GM23338 (cell line): Measurements from ENCODE around the gene VDAC1. TPM values are rescaled to one million over a fixed set of nuclear protein-coding genes. Genes with fewer than 3 reads are reported as not detected.

Source experiments
- ATAC-seq: fragments of 200-7000 bp; cut with Tn5 transposase; 3 replicates; pipeline ENCODE4 v1.9.1; 2020
- DNase-seq: peaks from one replicate; pipeline ENCODE4 v3.0.0-alpha.2; 2015; ENCODE audit warnings: low spot score
- H2AFZ ChIP-seq: fragments of 200-600 bp; sonication (generic); 2 replicates; pipeline ENCODE4 v1.8.0; 2016; ENCODE audit warnings: antibody characterized with exemption, mild to moderate bottlenecking, moderate library complexity
- H3F3A ChIP-seq: fragments of 200-600 bp; sonication (generic); replicated peaks from 2 replicates; pipeline ENCODE4 v1.8.0; 2017; ENCODE audit warnings: antibody characterized with exemption, mixed run types, low read depth
- H3K27ac ChIP-seq: fragments of 200-600 bp; sonication (generic); 2 replicates; pipeline ENCODE4 v1.6.1; 2016; ENCODE audit warnings: low read depth
- H3K27me3 ChIP-seq: fragments of 200-600 bp; sonication (generic); 2 replicates; pipeline ENCODE4 v1.8.0; 2016; ENCODE audit warnings: mild to moderate bottlenecking, mixed run types, moderate library complexity; ENCODE audit not compliant: insufficient read depth
- H3K36me3 ChIP-seq: fragments of 200-600 bp; sonication (generic); 2 replicates; pipeline ENCODE4 v1.8.0; 2016; ENCODE audit warnings: mild to moderate bottlenecking; ENCODE audit not compliant: insufficient read depth
- H3K4me1 ChIP-seq: fragments of 200-600 bp; sonication (generic); 2 replicates; pipeline ENCODE4 v1.8.0; 2016; ENCODE audit warnings: mild to moderate bottlenecking, moderate library complexity; ENCODE audit not compliant: insufficient read depth
- H3K4me2 ChIP-seq: fragments of 200-600 bp; sonication (generic); 2 replicates; pipeline ENCODE4 v1.7.1; 2017; ENCODE audit warnings: mixed run types
- H3K4me3 ChIP-seq: fragments of 200-600 bp; sonication (generic); 2 replicates; pipeline ENCODE4 v1.6.1; 2016; ENCODE audit warnings: mixed run types
- H3K79me2 ChIP-seq: fragments of 200-600 bp; sonication (generic); replicated peaks from 2 replicates; pipeline ENCODE4 v1.8.0; 2017; ENCODE audit warnings: mild to moderate bottlenecking; ENCODE audit not compliant: insufficient read depth
- H3K9me2 ChIP-seq: fragments of 200-600 bp; sonication (generic); 2 replicates; pipeline ENCODE4 v1.8.0; 2017; ENCODE audit not compliant: insufficient read depth
- H4K20me1 ChIP-seq: fragments of 200-600 bp; sonication (generic); replicated peaks from 2 replicates; pipeline ENCODE4 v1.8.0; 2017; ENCODE audit warnings: mild to moderate bottlenecking; ENCODE audit not compliant: insufficient read depth
- H3K27ac Mint-ChIP-seq: 2 replicates; pipeline ENCODE4 v1.8.0; 2020; ENCODE audit warnings: inconsistent platforms, mild to moderate bottlenecking, moderate library complexity, mixed read lengths
- H3K27me3 Mint-ChIP-seq: 3 replicates; pipeline ENCODE4 v1.8.0; 2022; ENCODE audit warnings: low read depth, mild to moderate bottlenecking, moderate library complexity, mixed read lengths, inconsistent platforms; ENCODE audit not compliant: insufficient read depth, poor library complexity
- H3K36me3 Mint-ChIP-seq: 3 replicates; pipeline ENCODE4 v1.8.0; 2021; ENCODE audit warnings: low read depth, mild to moderate bottlenecking, inconsistent platforms, moderate library complexity, mixed read lengths
- H3K4me1 Mint-ChIP-seq: 3 replicates; pipeline ENCODE4 v1.8.0; 2020; ENCODE audit warnings: mild to moderate bottlenecking, inconsistent platforms, mixed read lengths
- H3K4me3 Mint-ChIP-seq: 3 replicates; pipeline ENCODE4 v1.8.0; 2021; ENCODE audit warnings: moderate library complexity, mild to moderate bottlenecking, inconsistent platforms, mixed read lengths
- H3K9me3 Mint-ChIP-seq: 3 replicates; pipeline ENCODE4 v1.8.0; 2020; ENCODE audit warnings: moderate library complexity, mild to moderate bottlenecking, inconsistent platforms, mixed read lengths
- CREB1 ChIP-seq: fragments of 250-450 bp; sonication (Bioruptor Pico); IDR thresholded peaks from 2 replicates; pipeline ENCODE4 v1.5.0; 2020; ENCODE audit warnings: low read depth, mild to moderate bottlenecking, moderate library complexity
- CTCF ChIP-seq, 2 experiments: fragments of 200-600 bp in 1 of 2; sonication (generic) in 1 of 2; conservative IDR thresholded peaks; 2 replicates each; pipeline versions ENCODE4 v1.5.1 to v1.6.1; 2016 to 2017; ENCODE audit warnings: antibody characterized with exemption in 2 of 2, low read depth in 2 of 2, mild to moderate bottlenecking in 2 of 2, moderate library complexity in 1 of 2
- ETS1 ChIP-seq: IDR thresholded peaks from 2 replicates; pipeline ENCODE4 v1.6.1; 2016; ENCODE audit warnings: antibody characterized with exemption
- JUNB ChIP-seq: IDR thresholded peaks from one replicate; pipeline ENCODE4 v1.6.1; 2016; ENCODE audit warnings: antibody characterized with exemption; ENCODE audit not compliant: unreplicated experiment
- POLR2AphosphoS5 ChIP-seq: IDR thresholded peaks from 2 replicates; pipeline ENCODE4 v1.6.1; 2016; ENCODE audit warnings: antibody characterized with exemption, low read depth
- REST ChIP-seq: IDR thresholded peaks from one replicate; pipeline ENCODE4 v1.6.1; 2018; ENCODE audit warnings: antibody characterized with exemption; ENCODE audit not compliant: unreplicated experiment
- STAT1 ChIP-seq: IDR thresholded peaks from one replicate; pipeline ENCODE4 v1.6.1; 2016; ENCODE audit warnings: antibody characterized with exemption; ENCODE audit not compliant: unreplicated experiment
- ZNF331 ChIP-seq: fragments of 250-450 bp; sonication (Bioruptor Pico); IDR thresholded peaks from 2 replicates; pipeline ENCODE4 v1.5.0; 2020; ENCODE audit warnings: low read depth, mild to moderate bottlenecking, moderate library complexity
- polyA plus RNA-seq: library from polyadenylated mRNA; unstranded; fragments of >200 nt; fragmentation: Nextera tagmentation; extraction: Ambion mirVana; gene quantifications from 2 replicates; pipeline ENCODE4 v1.2.1, GENCODE V29; 2016
- total RNA-seq: library from RNA; depleted of rRNA; stranded (reverse); fragments of >200 nt; shearing (Covaris generic); gene quantifications from 2 replicates; pipeline ENCODE4 v1.2.3, GENCODE V29; 2014

The VDAC1 gene
- total and polyA plus RNA-seq, 2 experiments from 2014 or later, result 300 to 329 TPM

- Histone ChIP-seq H3K27ac (peak within 1 kb of the TSS; percentile 65; the same call in 1 of the 2 replicates), H3K27me3 (no peaks in the 10 kb centered on the region), H3K4me1 (no peaks in the 10 kb centered on the region; the same call in 1 of the 2 replicates), H3K9me2 (no peaks in the 10 kb centered on the region), H3K4me3 (peak within 1 kb of the TSS; percentile 84), H3F3A (peaks cover 11% of the 10 kb centered on the region; the same call in 1 of the 2 replicates), H3K36me3 (peaks cover 20% of the 10 kb centered on the region), H3K79me2 (peaks cover 46% of the 10 kb centered on the region), H2AFZ (peak within 1 kb of the TSS; percentile 90), H3K4me2 (peak within 1 kb of the TSS; percentile 94), H4K20me1 (no peaks in the 10 kb centered on the region; the same call in 1 of the 2 replicates)
- TF ChIP-seq POLR2AphosphoS5 (peak; percentile 90), ZNF331 (CRISPR knock-in tag) (no peak), ETS1 (peak; percentile 37; the same call in 1 of the 2 replicates), CREB1 (peak; percentile 95), REST (peak; percentile 17), JUNB (no peak)
- H3K36me3 Mint-ChIP-seq, result peaks cover 18% of the 10 kb centered on the region
- H3K4me1 Mint-ChIP-seq, result peaks cover 11% of the 10 kb centered on the region; the same call in 2 of the 3 replicates
- ATAC-seq (peak; percentile 95), DNase-seq (peak; percentile 99)
- no peaks in the 10 kb centered on the region for H3K9me3 Mint-ChIP-seq
- H3K27ac Mint-ChIP-seq, result peak within 1 kb of the TSS; percentile 96
- peak within 1 kb of the TSS; percentile 97 for H3K4me3 Mint-ChIP-seq
- H3K27me3 Mint-ChIP-seq, result peaks cover 14% of the 10 kb centered on the region
Measured at GRCh38 chr5:133968204-133968980, 36.4 kb downstream of the VDAC1 start, which contains the start of gene C5orf15. Gene C5orf15, minus strand, starts transcription at chr5:133968625. Its CDS starts 41 bp downstream, at chr5:133968584.

- Mint-ChIP-seq H3K9me3 (no peaks in the 10 kb centered on the region), H3K4me1 (peaks cover 11% of the 10 kb centered on the region; the same call in 2 of the 3 replicates), H3K27ac (peak overlapping the region; percentile 96), H3K4me3 (peak overlapping the region; percentile 97), H3K36me3 (peaks cover 12% of the 10 kb centered on the region), H3K27me3 (peaks cover 14% of the 10 kb centered on the region)
- H4K20me1 ChIP-seq, result no peaks in the 10 kb centered on the region
- H3K4me1 ChIP-seq, result no peaks in the 10 kb centered on the region; the same call in 1 of the 2 replicates
- no peaks in the 10 kb centered on the region for H3K9me2 ChIP-seq
- peak overlapping the region; percentile 65; the same call in 1 of the 2 replicates for H3K27ac ChIP-seq
- H2AFZ ChIP-seq, result peak overlapping the region; percentile 90
- no peaks in the 10 kb centered on the region for H3K27me3 ChIP-seq
- peaks cover 7% of the 10 kb centered on the region; the same call in 1 of the 2 replicates for H3F3A ChIP-seq
- peak; percentile 56 for ATAC-seq
- peak overlapping the region; percentile 94 for H3K4me2 ChIP-seq
- peaks cover 52% of the 10 kb centered on the region for H3K79me2 ChIP-seq
- TF ChIP-seq STAT1 (no peak), REST (no peak), CTCF (conservative IDR thresholded peaks at IDR 0.05; ENCODE audit: low read depth in 2 of 2) (no peak)
- peaks cover 14% of the 10 kb centered on the region for H3K36me3 ChIP-seq
- peak overlapping the region; percentile 84 for H3K4me3 ChIP-seq
- DNase-seq, result peak; percentile 47
Measured at GRCh38 chr5:133967698-133968203, 37.0 kb downstream of the VDAC1 start.
